B cell (primary cell): Measurements from ENCODE around the gene EPSTI1.

Experiments
- CTCF ChIP-seq: fragments of 200-600 bp; IDR thresholded peaks from one replicate; pipeline ENCODE4 v1.8.0; 2022; ENCODE audit warnings: antibody characterized with exemption, mild to moderate bottlenecking
- EZH2 ChIP-seq: IDR thresholded peaks from 2 replicates; pipeline ENCODE4 v1.6.1; 2012; ENCODE audit warnings: borderline replicate concordance, low read depth, mild to moderate bottlenecking, moderate library complexity, low read length; ENCODE audit not compliant: insufficient read depth, poor library complexity, severe bottlenecking

GRCh38 chr13:43033038-43033437, 41.0 kb upstream of the EPSTI1 start:
- no peak for TF ChIP-seq CTCF
- no peak for TF ChIP-seq EZH2
